GM21447 (cell line): Measurements from ENCODE around the gene C16orf90.
"Not testable (repeated sequence)": the region's sequence is repeated elsewhere in the genome, so short reads cannot be mapped to it uniquely, and the experiment has no call there.

ENCODE experiments used
- ATAC-seq: cut with Tn5 transposase; IDR thresholded peaks from one replicate; pipeline ENCODE4 v1.9.1; 2021; ENCODE audit not compliant: unreplicated experiment

C16orf90 gene

GRCh38 chr16:3513892-3514583 is 18.7 kb upstream of the C16orf90 start:
- ATAC-seq = no peak

GRCh38 chr16:3511286-3512180 is 16.2 kb upstream of the C16orf90 start:
- no peak for ATAC-seq

- ATAC-seq = no peak
These were observed 15.1 kb upstream of the C16orf90 start for GRCh38 chr16:3510416-3510815.

- ATAC-seq = no peak
These were observed 14.2 kb upstream of the C16orf90 start for GRCh38 chr16:3509470-3509928.

- no peak for ATAC-seq
These were observed 13.4 kb upstream of the C16orf90 start for GRCh38 chr16:3508736-3509135.

GRCh38 chr16:3503523-3503922 is 8.2 kb upstream of the C16orf90 start:
- no peak for ATAC-seq

- no peak for ATAC-seq
These were observed 6.6 kb upstream of the C16orf90 start for GRCh38 chr16:3501783-3502400.

- ATAC-seq = not testable (repeated sequence)
These were observed 6.1 kb upstream of the C16orf90 start for GRCh38 chr16:3501412-3501761.

GRCh38 chr16:3498988-3499387 is 3.7 kb upstream of the C16orf90 start:
- no peak for ATAC-seq

- no peak for ATAC-seq
These were observed 2.5 kb upstream of the C16orf90 start for GRCh38 chr16:3497771-3498170.

GRCh38 chr16:3496386-3496785 is 1.1 kb upstream of the C16orf90 start:
- no peak for ATAC-seq

GRCh38 chr16:3494386-3494973 is 809 bp downstream of the C16orf90 start:
- no peak for ATAC-seq

- no peak for ATAC-seq
These were observed 2.9 kb downstream of the C16orf90 start for GRCh38 chr16:3492356-3492755.

GRCh38 chr16:3490911-3491629 is 4.2 kb downstream of the C16orf90 start:
- no peak for ATAC-seq

- no peak for ATAC-seq
These were observed 6.5 kb downstream of the C16orf90 start for GRCh38 chr16:3488801-3489200.

- ATAC-seq = no peak
These were observed 7.5 kb downstream of the C16orf90 start for GRCh38 chr16:3487521-3488410.

- no peak for ATAC-seq
These were observed 8.6 kb downstream of the C16orf90 start for GRCh38 chr16:3486506-3487215.

GRCh38 chr16:3485821-3486505 is 9.3 kb downstream of the C16orf90 start:
- no peak for ATAC-seq
